B cell (primary cell): ENCODE measurements around the gene ARPC3. TPM values are rescaled to one million over a fixed set of nuclear protein-coding genes. Genes with fewer than 3 reads are reported as not detected.

Experiments
- ATAC-seq: fragments of 200-7000 bp; cut with Tn5 transposase; one replicate; pipeline ENCODE4 v1.10.0; 2021; ENCODE audit warnings: low read depth, mild to moderate bottlenecking, moderate number of reproducible peaks, moderate library complexity
- CTCF ChIA-PET: fragments of 350-600 bp; sonication (Branson Sonifier 250); formaldehyde crosslinking; loops from one replicate; lab custom pipeline; 2021; ENCODE audit warnings: antibody characterized with exemption, inconsistent platforms; lab: Charles Lee
- POLR2A ChIA-PET: fragments of 350-600 bp; sonication (Branson Sonifier 250); formaldehyde crosslinking; loops from one replicate; lab custom pipeline; 2021; ENCODE audit warnings: antibody characterized with exemption; lab: Charles Lee
- DNase-seq: peaks from one replicate; pipeline ENCODE4 v3.0.0; 2013
- H2AFZ ChIP-seq: 2 replicates; pipeline ENCODE4 v1.6.1; 2012; ENCODE audit warnings: mild to moderate bottlenecking, low read depth, low read length; ENCODE audit not compliant: insufficient read depth, poor library complexity, severe bottlenecking
- H3K27ac ChIP-seq, 2 donors: 1 replicate in 1 of 2; 2 replicates in 1 of 2; pipeline ENCODE4 v1.5.1; 2012 to 2013; ENCODE audit warnings: low read length in 2 of 2, mild to moderate bottlenecking in 2 of 2, moderate library complexity in 1 of 2
- H3K27me3 ChIP-seq, 4 experiments: fragments of 200-600 bp in 1 of 4; sonication (generic) in 1 of 4; replicated peaks in 1 of 4; 1 replicate in 2 of 4; 2 replicates in 2 of 4; pipeline versions ENCODE4 v1.6.1 to v1.7.0; 2013 to 2016; ENCODE audit warnings: low read length in 3 of 4, mild to moderate bottlenecking in 2 of 4, mixed read lengths in 1 of 4, moderate library complexity in 1 of 4; ENCODE audit not compliant: insufficient read depth in 4 of 4, control insufficient read depth in 3 of 4; ENCODE audit errors: control extremely low read depth in 1 of 4
- H3K36me3 ChIP-seq, 2 experiments: replicated peaks in 1 of 2; 1 replicate in 1 of 2; 2 replicates in 1 of 2; pipeline versions ENCODE4 v1.6.1 to v1.7.1; 2013; ENCODE audit warnings: low read length in 1 of 2; ENCODE audit not compliant: insufficient read depth in 2 of 2, control insufficient read depth in 1 of 2; ENCODE audit errors: control extremely low read depth in 1 of 2, extremely low read depth in 1 of 2
- H3K4me1 ChIP-seq, 2 donors: fragments of 200-600 bp in 1 of 2; sonication (generic) in 1 of 2; 1 replicate in 1 of 2; 2 replicates in 1 of 2; pipeline versions ENCODE4 v1.5.1 to v1.6.1; 2013 to 2017; ENCODE audit warnings: low read length in 2 of 2; ENCODE audit not compliant: control insufficient read depth in 2 of 2, insufficient read depth in 2 of 2
- H3K4me2 ChIP-seq: replicated peaks from 2 replicates; pipeline ENCODE3; 2012; ENCODE audit warnings: mild to moderate bottlenecking, low read depth, low read length; ENCODE audit not compliant: poor library complexity, severe bottlenecking
- H3K4me3 ChIP-seq, 5 experiments: fragments of 200-600 bp in 1 of 5; sonication (generic) in 1 of 5; 1 replicate in 3 of 5; 2 replicates in 2 of 5; pipeline versions ENCODE4 v1.5.1 to v1.7.0; 2011 to 2016; ENCODE audit warnings: low read length in 4 of 5, mild to moderate bottlenecking in 4 of 5, low read depth in 2 of 5, control low read depth in 1 of 5, moderate library complexity in 1 of 5; ENCODE audit not compliant: insufficient read depth in 1 of 5; ENCODE audit errors: control extremely low read depth in 1 of 5, extremely low read depth in 1 of 5
- H3K79me2 ChIP-seq: fragments of 200-600 bp; sonication (generic); one replicate; pipeline ENCODE4 v1.6.0; 2016; ENCODE audit warnings: low read length; ENCODE audit not compliant: control insufficient read depth, insufficient read depth
- H3K9ac ChIP-seq: fragments of 200-600 bp; sonication (generic); 2 replicates; pipeline ENCODE4 v1.6.1; 2017; ENCODE audit warnings: mild to moderate bottlenecking, low read length, moderate library complexity
- H3K9me3 ChIP-seq, 3 donors: one replicate each; pipeline versions ENCODE4 v1.6.1 to v1.7.1; 2013; ENCODE audit warnings: low read length in 2 of 3; ENCODE audit not compliant: control insufficient read depth in 2 of 3, insufficient read depth in 1 of 3; ENCODE audit errors: control extremely low read depth in 1 of 3
- H4K20me1 ChIP-seq: 2 replicates; pipeline ENCODE4 v1.6.0; 2012; ENCODE audit warnings: mild to moderate bottlenecking, low read length; ENCODE audit not compliant: insufficient read depth, control insufficient read depth, poor library complexity, severe bottlenecking
- H3K27ac Mint-ChIP-seq: one replicate; pipeline ENCODE4 v1.8.0; 2021; ENCODE audit warnings: mixed read lengths
- H3K27me3 Mint-ChIP-seq: one replicate; pipeline ENCODE4 v1.8.0; 2021; ENCODE audit warnings: mixed read lengths
- H3K4me1 Mint-ChIP-seq: one replicate; pipeline ENCODE4 v1.8.0; 2021; ENCODE audit warnings: mixed read lengths
- H3K4me3 Mint-ChIP-seq: one replicate; pipeline ENCODE4 v1.8.0; 2021; ENCODE audit warnings: mixed read lengths
- H3K9me3 Mint-ChIP-seq: one replicate; pipeline ENCODE4 v1.8.0; 2022; ENCODE audit warnings: mixed read lengths; ENCODE audit not compliant: insufficient read depth
- CTCF ChIP-seq: fragments of 200-600 bp; IDR thresholded peaks from one replicate; pipeline ENCODE4 v1.8.0; 2022; ENCODE audit warnings: antibody characterized with exemption, mild to moderate bottlenecking
- EZH2 ChIP-seq: IDR thresholded peaks from 2 replicates; pipeline ENCODE4 v1.6.1; 2012; ENCODE audit warnings: borderline replicate concordance, low read depth, mild to moderate bottlenecking, moderate library complexity, low read length; ENCODE audit not compliant: insufficient read depth, poor library complexity, severe bottlenecking
- WGBS: methylation state at CpG from one replicate; pipeline ENCODE4 v1.1.5; 2013; ENCODE audit warnings: missing lambda C conversion rate; ENCODE audit not compliant: insufficient coverage; 5-methylcytosine and 5-hydroxymethylcytosine counted together
- intact Hi-C: fragments of 100-400 bp; cut with micrococcal nuclease; formaldehyde crosslinking; loops from one replicate; pipeline ENCODE4 v1.10.0; 2022
- polyA plus RNA-seq: library from polyadenylated mRNA; depleted of rRNA; stranded (reverse); fragments of >200 nt; gene quantifications from 2 replicates; pipeline ENCODE4 v1.2.3, GENCODE V29; 2012
- total RNA-seq, 2 donors: library from RNA; stranded (reverse); fragments of 120-200 nt in 1 of 2; gene quantifications; 1 replicate in 1 of 2; 2 replicates in 1 of 2; pipeline versions ENCODE4 v1.2.3 to v1.2.4, GENCODE V29; 2013 to 2022

The ARPC3 gene
- total and polyA plus RNA-seq, 2 donors (not counting 1 experiment from before 2014, with no cell fraction given), result 197 to 360 TPM

DNA sequence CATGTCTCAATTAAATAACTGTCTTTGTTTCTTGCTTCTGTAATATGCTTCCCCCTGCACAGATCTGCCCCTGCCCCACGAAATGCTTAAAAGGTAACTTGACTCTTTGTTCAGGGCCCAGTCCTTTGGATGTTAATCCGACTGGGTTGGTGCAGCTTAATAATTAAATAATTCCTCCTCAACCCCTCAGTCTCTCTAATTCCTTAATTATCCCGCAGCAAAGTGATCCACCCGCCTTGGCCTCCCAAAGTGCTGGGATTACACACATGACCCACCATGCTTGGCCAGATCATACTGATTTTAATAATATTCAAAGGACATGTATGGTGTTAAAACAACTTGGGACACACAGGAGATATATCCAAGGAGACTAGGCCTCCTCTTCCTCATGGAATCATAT lies 28.4 kb downstream of the ARPC3 start:
- DNase-seq (no peak), ATAC-seq (no peak)
- H3K9me3 ChIP-seq, result no peaks in the 10 kb centered on the region
- Mint-ChIP-seq H3K27me3 (peaks cover 7% of the 10 kb centered on the region), H3K4me1 (peaks cover 9% of the 10 kb centered on the region), H3K27ac (no peak overlapping the region), H3K9me3 (no peaks in the 10 kb centered on the region), H3K4me3 (no peak overlapping the region)
- intact Hi-C loops, result no loop called here
- H3K4me1 ChIP-seq, result peaks cover 6 to 9% of the 10 kb centered on the region in 2 donors
- H3K4me2 ChIP-seq, result no peak overlapping the region
- H3K79me2 ChIP-seq, result no peaks in the 10 kb centered on the region
- H3K27me3 ChIP-seq, result no peaks in the 10 kb centered on the region
- no peaks in the 10 kb centered on the region for H3K36me3 ChIP-seq
- TF ChIP-seq EZH2 (no peak), CTCF (no peak)
- H2AFZ ChIP-seq, result no peak overlapping the region
- ChIA-PET CTCF (interaction anchor here (3.1 kb wide), 1 partner anchor 9 kb away, joined by 23 read pairs; no protein-coding TSS in a partner anchor), POLR2A (no interaction called here)
- no peaks in the 10 kb centered on the region for H4K20me1 ChIP-seq
- no peak overlapping the region for H3K9ac ChIP-seq
- 67% methylated on average over 1 of the region's 4 CpGs for whole genome bisulfite sequencing
- no peak overlapping the region for H3K4me3 ChIP-seq
- H3K27ac ChIP-seq, result no peak overlapping the region

- WGBS, result no CpG with 5 or more reads among the region's 3 CpGs
Observed at GRCh38 chr12:110421159-110421661, 28.9 kb downstream of the ARPC3 start.

More at GRCh38 chr12:110421159-110421661, 28.9 kb downstream of the ARPC3 start:
- H3K4me1 ChIP-seq, result peaks cover 6 to 9% of the 10 kb centered on the region in 2 donors
- DNase-seq (no peak), ATAC-seq (no peak)
- H3K27me3 ChIP-seq, result no peaks in the 10 kb centered on the region
- H2AFZ ChIP-seq, result no peak overlapping the region
- no peaks in the 10 kb centered on the region for H3K36me3 ChIP-seq
- Mint-ChIP-seq H3K4me3 (no peak overlapping the region), H3K4me1 (peaks cover 9% of the 10 kb centered on the region), H3K9me3 (no peaks in the 10 kb centered on the region), H3K27me3 (peaks cover 7% of the 10 kb centered on the region), H3K27ac (no peak overlapping the region)
- POLR2A ChIA-PET, result no interaction called here
- no peaks in the 10 kb centered on the region for H3K9me3 ChIP-seq
- TF ChIP-seq EZH2 (no peak), CTCF (no peak)
- no peaks in the 10 kb centered on the region for H4K20me1 ChIP-seq
- H3K4me3 ChIP-seq, result no peak overlapping the region
- H3K79me2 ChIP-seq, result no peaks in the 10 kb centered on the region
- intact Hi-C loops, result no loop called here
- no peak overlapping the region for H3K4me2 ChIP-seq
- CTCF ChIA-PET, result interaction anchor here (1.2 to 3.1 kb wide), 2 partner anchors 9 to 10 kb away, joined by 3 to 23 read pairs; no protein-coding TSS in a partner anchor
- no peak overlapping the region for H3K9ac ChIP-seq
- H3K27ac ChIP-seq, result no peak overlapping the region
